Gastroesophageal sphincter (tissue), 3 donors: ENCODE data around the gene SEMA6A.

ENCODE experiments used
- POLR2A ChIP-seq, 2 donors: fragments of 450-650 bp; IDR thresholded peaks; one replicate each; pipeline ENCODE4 v1.6.1; 2017; ENCODE audit warnings: antibody characterized with exemption in 2 of 2, mild to moderate bottlenecking in 2 of 2, moderate library complexity in 1 of 2
- TF ChIP-seq, protein P1 (sequence below), 4 experiments: fragments of 200-600 bp in 2 of 4; fragments of 450-650 bp in 2 of 4; sonication (generic) in 1 of 4; IDR thresholded peaks; one replicate each; pipeline ENCODE4 v1.5.1; 2017 to 2019; ENCODE audit warnings: antibody characterized with exemption in 4 of 4, mild to moderate bottlenecking in 2 of 4, moderate library complexity in 2 of 4

DNA sequence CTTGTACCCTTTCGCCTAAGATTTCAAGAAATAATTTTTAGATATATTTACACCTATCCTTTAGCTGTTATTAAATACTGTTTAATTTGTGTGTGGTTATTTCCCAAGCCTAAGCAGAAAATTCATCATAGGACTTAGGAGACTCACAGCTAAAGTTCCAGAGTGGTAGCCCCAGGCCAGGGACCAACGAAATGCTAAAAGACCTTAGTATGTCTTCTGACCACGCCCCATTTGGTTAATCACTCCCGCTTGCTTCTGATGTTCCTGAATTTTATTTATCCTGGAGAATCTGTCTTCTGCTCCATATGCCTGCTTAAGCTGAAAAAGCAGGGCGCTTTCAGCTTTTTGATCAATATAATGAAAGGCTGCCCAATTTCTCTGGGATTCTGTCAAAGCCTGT lies 18.7 kb upstream of the SEMA6A start:
- TF ChIP-seq, protein P1, sequence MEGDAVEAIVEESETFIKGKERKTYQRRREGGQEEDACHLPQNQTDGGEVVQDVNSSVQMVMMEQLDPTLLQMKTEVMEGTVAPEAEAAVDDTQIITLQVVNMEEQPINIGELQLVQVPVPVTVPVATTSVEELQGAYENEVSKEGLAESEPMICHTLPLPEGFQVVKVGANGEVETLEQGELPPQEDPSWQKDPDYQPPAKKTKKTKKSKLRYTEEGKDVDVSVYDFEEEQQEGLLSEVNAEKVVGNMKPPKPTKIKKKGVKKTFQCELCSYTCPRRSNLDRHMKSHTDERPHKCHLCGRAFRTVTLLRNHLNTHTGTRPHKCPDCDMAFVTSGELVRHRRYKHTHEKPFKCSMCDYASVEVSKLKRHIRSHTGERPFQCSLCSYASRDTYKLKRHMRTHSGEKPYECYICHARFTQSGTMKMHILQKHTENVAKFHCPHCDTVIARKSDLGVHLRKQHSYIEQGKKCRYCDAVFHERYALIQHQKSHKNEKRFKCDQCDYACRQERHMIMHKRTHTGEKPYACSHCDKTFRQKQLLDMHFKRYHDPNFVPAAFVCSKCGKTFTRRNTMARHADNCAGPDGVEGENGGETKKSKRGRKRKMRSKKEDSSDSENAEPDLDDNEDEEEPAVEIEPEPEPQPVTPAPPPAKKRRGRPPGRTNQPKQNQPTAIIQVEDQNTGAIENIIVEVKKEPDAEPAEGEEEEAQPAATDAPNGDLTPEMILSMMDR (IDR thresholded peaks at IDR 0.05), result no peak
- no peak for TF ChIP-seq POLR2A (IDR thresholded peaks at IDR 0.05)
